Inflammatory macrophage treated with lipopolysaccharide for 1 hour (primary cell): ENCODE measurements around the gene CCNA2.

Source experiments
- DNase-seq, 2 donors: peaks; one replicate each; pipeline ENCODE4 v3.0.0-alpha.2; 2020 to 2022

Gene CCNA2

GRCh38 chr4:121769341-121769740, 54.3 kb downstream of the CCNA2 start:
- no peak for DNase-seq

DNA sequence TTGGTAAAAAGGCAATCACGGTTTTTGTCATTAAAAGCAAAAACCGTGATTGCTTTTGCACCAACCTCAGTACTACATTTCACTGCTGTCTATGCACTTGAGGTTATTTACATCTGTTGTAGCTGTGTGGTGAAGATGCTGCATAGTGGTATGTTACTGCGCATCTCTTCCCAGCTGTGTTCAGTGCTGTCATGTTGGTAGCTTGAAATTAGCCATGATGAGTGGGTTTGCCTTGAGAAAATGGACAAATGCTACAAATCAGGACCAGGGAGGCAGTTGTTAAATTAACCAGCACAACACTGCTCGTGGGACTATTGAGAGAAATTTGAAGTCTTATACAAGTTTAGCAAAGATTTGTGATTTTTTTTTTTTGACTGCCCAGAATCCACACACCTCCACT, 56.5 kb downstream of the CCNA2 start:
- DNase-seq, result no peak
